GM12878 (cell line): ENCODE data around the gene APOLD1. TPM values are rescaled to one million over a fixed set of nuclear protein-coding genes. Genes with fewer than 3 reads are reported as not detected.

ENCODE experiments used
- ATF7 ChIP-seq: fragments of 450-650 bp; IDR thresholded peaks from 2 replicates; pipeline ENCODE4 v1.6.1; 2016; ENCODE audit warnings: low read depth, mild to moderate bottlenecking
- BCL11A ChIP-seq: IDR thresholded peaks from 2 replicates; pipeline ENCODE4 v1.6.1; 2011; ENCODE audit warnings: low read depth, low read length
- BHLHE40 ChIP-seq, 2 experiments: fragments of 450-650 bp in 1 of 2; IDR thresholded peaks; 2 replicates each; pipeline ENCODE4 v1.6.1; 2011 to 2017; ENCODE audit warnings: low read depth in 2 of 2, borderline replicate concordance in 1 of 2, improper control_type of control experiment in 1 of 2, low read length in 1 of 2, mild to moderate bottlenecking in 1 of 2
- CREM ChIP-seq: IDR thresholded peaks from 2 replicates; pipeline ENCODE4 v1.6.1; 2014; ENCODE audit warnings: antibody characterized with exemption, low read depth
- EP300 ChIP-seq, 2 experiments: fragments of 150-350 bp in 1 of 2; IDR thresholded peaks; 2 replicates each; pipeline ENCODE4 v1.6.1; 2011 to 2012; ENCODE audit warnings: low read depth in 2 of 2, low read length in 2 of 2, borderline replicate concordance in 1 of 2, improper control_type of control experiment in 1 of 2, inconsistent platforms in 1 of 2; ENCODE audit not compliant: control insufficient read depth in 1 of 2
- EZH2 ChIP-seq: IDR thresholded peaks from 2 replicates; pipeline ENCODE4 v1.6.1; 2012; ENCODE audit warnings: low read depth, mild to moderate bottlenecking, control low read depth, inconsistent platforms, low read length, borderline replicate concordance; ENCODE audit not compliant: control insufficient read depth
- KDM1A ChIP-seq: fragments of 200-600 bp; sonication (generic); IDR thresholded peaks from 2 replicates; pipeline ENCODE4 v1.6.1; 2016; ENCODE audit warnings: borderline replicate concordance
- MTA2 ChIP-seq: fragments of 450-650 bp; IDR thresholded peaks from 2 replicates; pipeline ENCODE4 v1.6.1; 2016; ENCODE audit warnings: low read depth, mild to moderate bottlenecking, moderate library complexity
- PML ChIP-seq: IDR thresholded peaks from 2 replicates; pipeline ENCODE4 v1.6.1; 2012; ENCODE audit warnings: low read length, inconsistent platforms
- RELA ChIP-seq: fragments of 450-650 bp; IDR thresholded peaks from 2 replicates; pipeline ENCODE4 v1.8.0; 2014; ENCODE audit warnings: borderline replicate concordance; ENCODE audit not compliant: partially characterized antibody
- RUNX3 ChIP-seq: IDR thresholded peaks from 2 replicates; pipeline ENCODE4 v1.6.1; 2012; ENCODE audit warnings: low read length, inconsistent platforms
- SIN3A ChIP-seq: IDR thresholded peaks from 2 replicates; pipeline ENCODE4 v1.6.1; 2012; ENCODE audit warnings: low read depth, low read length, improper control_type of control experiment
- SREBF2 ChIP-seq: IDR thresholded peaks from 2 replicates; pipeline ENCODE4 v1.6.1; 2012; ENCODE audit warnings: mild to moderate bottlenecking, low read length
- SUZ12 ChIP-seq: fragments of 200-600 bp; sonication (generic); IDR thresholded peaks from one replicate; pipeline ENCODE4 v1.6.1; 2018; ENCODE audit warnings: antibody characterized with exemption, mild to moderate bottlenecking; ENCODE audit not compliant: unreplicated experiment
- TCF3 ChIP-seq: IDR thresholded peaks from 2 replicates; pipeline ENCODE4 v1.6.1; 2012; ENCODE audit warnings: low read depth, mild to moderate bottlenecking, low read length, borderline replicate concordance; ENCODE audit not compliant: insufficient read depth
- ZBED1 ChIP-seq: IDR thresholded peaks from 2 replicates; pipeline ENCODE4 v1.6.1; 2016; ENCODE audit warnings: borderline replicate concordance
- ZNF217 ChIP-seq: fragments of 450-650 bp; IDR thresholded peaks from 2 replicates; pipeline ENCODE4 v1.6.1; 2017; ENCODE audit warnings: antibody characterized with exemption, mild to moderate bottlenecking
- ZNF24 ChIP-seq: fragments of 450-650 bp; IDR thresholded peaks from 2 replicates; pipeline ENCODE4 v1.6.1; 2017; ENCODE audit warnings: antibody characterized with exemption, mild to moderate bottlenecking
- ZZZ3 ChIP-seq: IDR thresholded peaks from 2 replicates; pipeline ENCODE4 v1.6.1; 2011; ENCODE audit warnings: low read depth; ENCODE audit not compliant: control insufficient read depth, insufficient read length
- polyA plus RNA-seq, 11 experiments: library from polyadenylated mRNA; depleted of rRNA in 4 of 11; unstranded in 6 of 11; stranded (reverse) in 5 of 11; fragments of >200 nt; fragmentation: Nextera tagmentation in 4 of 11; fragmentation: Illumina TruSeq in 1 of 11; extraction: Ambion mirVana in 4 of 11; extraction: Trizol in 1 of 11; gene quantifications; 1 replicate in 1 of 11; 2 replicates in 10 of 11; pipeline versions ENCODE4 v1.2.1 to v1.2.3, GENCODE V29; 2011 to 2016; ENCODE audit warnings: inconsistent platforms in 2 of 11, missing spikeins in 2 of 11, low read depth in 1 of 11
- total RNA-seq, 4 experiments: library from RNA; depleted of rRNA in 3 of 4; stranded (reverse); fragments of >200 nt in 3 of 4; fragmentation: Illumina TruSeq in 1 of 4; extraction: Trizol in 1 of 4; gene quantifications; 2 replicates each; pipeline versions ENCODE4 v1.2.1 to v1.2.3, GENCODE V29; 2013 to 2021
- TF ChIP-seq, protein P1 (sequence below): IDR thresholded peaks from 2 replicates; pipeline ENCODE4 v1.6.1; 2011; ENCODE audit warnings: borderline replicate concordance, low read depth, mild to moderate bottlenecking, moderate library complexity, mixed read lengths, low read length; ENCODE audit not compliant: insufficient read depth; ENCODE audit errors: extremely low read length
- TF ChIP-seq, protein P2 (sequence below): IDR thresholded peaks from 2 replicates; pipeline ENCODE4 v1.6.1; 2012; ENCODE audit warnings: low read depth, low read length, improper control_type of control experiment
- TF ChIP-seq, protein P3 (sequence below): IDR thresholded peaks from 2 replicates; pipeline ENCODE4 v1.6.1; 2012; ENCODE audit warnings: improper control_type of control experiment, low read depth, low read length; ENCODE audit not compliant: insufficient replicate concordance

The APOLD1 gene
- total and polyA plus RNA-seq, 10 of the 15 experiments (the other 5 are each of a cell fraction or from before 2014, with no cell fraction given) = 1.1 to 8.9 (median 4.2) TPM

DNA sequence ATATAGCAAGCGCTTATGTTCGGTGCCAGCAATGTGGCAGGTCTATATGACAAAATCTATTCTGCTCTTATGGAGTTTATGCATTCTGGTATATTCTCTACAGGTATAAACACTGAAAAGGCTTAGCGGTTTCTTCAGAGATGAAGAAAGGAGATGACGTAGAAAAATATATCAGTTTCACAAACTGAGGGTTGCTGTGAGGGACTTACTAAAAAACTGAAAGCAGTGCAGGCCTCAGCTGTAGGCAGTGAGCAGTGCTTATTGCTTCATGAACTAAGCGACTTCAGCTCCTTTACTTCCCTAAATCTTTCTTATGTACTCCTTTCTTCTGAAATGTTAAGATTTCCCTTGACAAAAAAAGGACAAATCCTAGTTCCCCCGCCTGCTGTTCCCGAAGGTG lies 32.2 kb downstream of the APOLD1 start (continued):
- no peak for TF ChIP-seq SIN3A
- TF ChIP-seq, protein P1, sequence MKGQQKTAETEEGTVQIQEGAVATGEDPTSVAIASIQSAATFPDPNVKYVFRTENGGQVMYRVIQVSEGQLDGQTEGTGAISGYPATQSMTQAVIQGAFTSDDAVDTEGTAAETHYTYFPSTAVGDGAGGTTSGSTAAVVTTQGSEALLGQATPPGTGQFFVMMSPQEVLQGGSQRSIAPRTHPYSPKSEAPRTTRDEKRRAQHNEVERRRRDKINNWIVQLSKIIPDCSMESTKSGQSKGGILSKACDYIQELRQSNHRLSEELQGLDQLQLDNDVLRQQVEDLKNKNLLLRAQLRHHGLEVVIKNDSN = no peak
- TF ChIP-seq MTA2 = no peak
- TF ChIP-seq SREBF2 = no peak
- peak; percentile 42; the same call in 1 of the 2 replicates for TF ChIP-seq ATF7
- TF ChIP-seq, protein P2, sequence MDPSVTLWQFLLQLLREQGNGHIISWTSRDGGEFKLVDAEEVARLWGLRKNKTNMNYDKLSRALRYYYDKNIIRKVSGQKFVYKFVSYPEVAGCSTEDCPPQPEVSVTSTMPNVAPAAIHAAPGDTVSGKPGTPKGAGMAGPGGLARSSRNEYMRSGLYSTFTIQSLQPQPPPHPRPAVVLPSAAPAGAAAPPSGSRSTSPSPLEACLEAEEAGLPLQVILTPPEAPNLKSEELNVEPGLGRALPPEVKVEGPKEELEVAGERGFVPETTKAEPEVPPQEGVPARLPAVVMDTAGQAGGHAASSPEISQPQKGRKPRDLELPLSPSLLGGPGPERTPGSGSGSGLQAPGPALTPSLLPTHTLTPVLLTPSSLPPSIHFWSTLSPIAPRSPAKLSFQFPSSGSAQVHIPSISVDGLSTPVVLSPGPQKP = no peak
- TF ChIP-seq BCL11A = no peak
- TF ChIP-seq TCF3 = no peak
- no peak for TF ChIP-seq PML
- TF ChIP-seq, protein P3, sequence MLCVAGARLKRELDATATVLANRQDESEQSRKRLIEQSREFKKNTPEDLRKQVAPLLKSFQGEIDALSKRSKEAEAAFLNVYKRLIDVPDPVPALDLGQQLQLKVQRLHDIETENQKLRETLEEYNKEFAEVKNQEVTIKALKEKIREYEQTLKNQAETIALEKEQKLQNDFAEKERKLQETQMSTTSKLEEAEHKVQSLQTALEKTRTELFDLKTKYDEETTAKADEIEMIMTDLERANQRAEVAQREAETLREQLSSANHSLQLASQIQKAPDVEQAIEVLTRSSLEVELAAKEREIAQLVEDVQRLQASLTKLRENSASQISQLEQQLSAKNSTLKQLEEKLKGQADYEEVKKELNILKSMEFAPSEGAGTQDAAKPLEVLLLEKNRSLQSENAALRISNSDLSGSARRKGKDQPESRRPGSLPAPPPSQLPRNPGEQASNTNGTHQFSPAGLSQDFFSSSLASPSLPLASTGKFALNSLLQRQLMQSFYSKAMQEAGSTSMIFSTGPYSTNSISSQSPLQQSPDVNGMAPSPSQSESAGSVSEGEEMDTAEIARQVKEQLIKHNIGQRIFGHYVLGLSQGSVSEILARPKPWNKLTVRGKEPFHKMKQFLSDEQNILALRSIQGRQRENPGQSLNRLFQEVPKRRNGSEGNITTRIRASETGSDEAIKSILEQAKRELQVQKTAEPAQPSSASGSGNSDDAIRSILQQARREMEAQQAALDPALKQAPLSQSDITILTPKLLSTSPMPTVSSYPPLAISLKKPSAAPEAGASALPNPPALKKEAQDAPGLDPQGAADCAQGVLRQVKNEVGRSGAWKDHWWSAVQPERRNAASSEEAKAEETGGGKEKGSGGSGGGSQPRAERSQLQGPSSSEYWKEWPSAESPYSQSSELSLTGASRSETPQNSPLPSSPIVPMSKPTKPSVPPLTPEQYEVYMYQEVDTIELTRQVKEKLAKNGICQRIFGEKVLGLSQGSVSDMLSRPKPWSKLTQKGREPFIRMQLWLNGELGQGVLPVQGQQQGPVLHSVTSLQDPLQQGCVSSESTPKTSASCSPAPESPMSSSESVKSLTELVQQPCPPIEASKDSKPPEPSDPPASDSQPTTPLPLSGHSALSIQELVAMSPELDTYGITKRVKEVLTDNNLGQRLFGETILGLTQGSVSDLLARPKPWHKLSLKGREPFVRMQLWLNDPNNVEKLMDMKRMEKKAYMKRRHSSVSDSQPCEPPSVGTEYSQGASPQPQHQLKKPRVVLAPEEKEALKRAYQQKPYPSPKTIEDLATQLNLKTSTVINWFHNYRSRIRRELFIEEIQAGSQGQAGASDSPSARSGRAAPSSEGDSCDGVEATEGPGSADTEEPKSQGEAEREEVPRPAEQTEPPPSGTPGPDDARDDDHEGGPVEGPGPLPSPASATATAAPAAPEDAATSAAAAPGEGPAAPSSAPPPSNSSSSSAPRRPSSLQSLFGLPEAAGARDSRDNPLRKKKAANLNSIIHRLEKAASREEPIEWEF = no peak
- no peak for TF ChIP-seq ZNF217
- no peak for TF ChIP-seq BHLHE40 (IDR thresholded peaks at IDR 0.05; ENCODE audit: borderline replicate concordance in 1 of 2, low read depth in 2 of 2, low read length in 1 of 2)
- no peak for TF ChIP-seq ZNF24
- TF ChIP-seq CREM = peak; percentile 35; the same call in 1 of the 2 replicates
- no peak for TF ChIP-seq ZZZ3
- no peak for TF ChIP-seq SUZ12
- no peak for TF ChIP-seq KDM1A
- no peak for TF ChIP-seq EZH2
- TF ChIP-seq RELA = no peak
- TF ChIP-seq RUNX3 = peak; percentile 14; the same call in 1 of the 2 replicates
- no peak for TF ChIP-seq ZBED1
- TF ChIP-seq EP300 (IDR thresholded peaks at IDR 0.05; ENCODE audit: borderline replicate concordance in 1 of 2, control insufficient read depth in 1 of 2, low read depth in 2 of 2, low read length in 2 of 2) = no peak
